Esophagus muscularis mucosa (tissue), 4 donors: ENCODE measurements around the gene MEAK7.

ENCODE experiments used
- EP300 ChIP-seq: sonication (generic); formaldehyde crosslinking; IDR thresholded peaks from one replicate; pipeline ENCODE4 v1.6.1; 2017; ENCODE audit warnings: antibody characterized with exemption
- POLR2A ChIP-seq: fragments of 450-650 bp; IDR thresholded peaks from one replicate; pipeline ENCODE4 v1.6.1; 2017; ENCODE audit warnings: antibody characterized with exemption, moderate library complexity, mild to moderate bottlenecking, low read depth
- POLR2AphosphoS5 ChIP-seq, 2 donors: sonication (generic); formaldehyde crosslinking; IDR thresholded peaks; one replicate each; pipeline ENCODE4 v1.6.1; 2017; ENCODE audit warnings: antibody characterized with exemption in 2 of 2
- TF ChIP-seq, protein P1 (sequence below), 3 experiments: fragments of 200-600 bp in 2 of 3; fragments of 450-650 bp in 1 of 3; sonication (generic) in 2 of 3; IDR thresholded peaks; one replicate each; pipeline ENCODE4 v1.5.1; 2017 to 2019; ENCODE audit warnings: antibody characterized with exemption in 3 of 3, mild to moderate bottlenecking in 2 of 3, moderate library complexity in 1 of 3

DNA sequence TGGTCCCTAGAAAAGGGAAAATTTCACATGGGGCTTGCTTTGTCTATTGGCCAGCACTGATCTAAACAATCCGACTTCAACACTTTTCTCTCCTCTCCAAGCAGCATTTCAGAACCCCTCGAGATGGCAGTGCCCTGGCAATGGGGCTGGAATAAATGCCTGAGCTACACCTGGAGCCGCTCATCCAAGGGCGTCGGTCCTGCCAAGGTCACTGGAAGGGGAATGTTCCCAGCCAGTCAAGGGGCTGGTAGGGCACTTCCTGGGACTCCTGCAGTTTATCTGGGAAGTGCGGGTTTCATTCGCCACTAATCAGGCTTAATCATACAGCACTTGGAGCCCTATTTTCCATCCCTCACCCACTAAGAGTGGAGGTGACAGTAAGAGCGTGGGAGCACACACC is 17.1 kb downstream of the MEAK7 start:
- TF ChIP-seq, protein P1, sequence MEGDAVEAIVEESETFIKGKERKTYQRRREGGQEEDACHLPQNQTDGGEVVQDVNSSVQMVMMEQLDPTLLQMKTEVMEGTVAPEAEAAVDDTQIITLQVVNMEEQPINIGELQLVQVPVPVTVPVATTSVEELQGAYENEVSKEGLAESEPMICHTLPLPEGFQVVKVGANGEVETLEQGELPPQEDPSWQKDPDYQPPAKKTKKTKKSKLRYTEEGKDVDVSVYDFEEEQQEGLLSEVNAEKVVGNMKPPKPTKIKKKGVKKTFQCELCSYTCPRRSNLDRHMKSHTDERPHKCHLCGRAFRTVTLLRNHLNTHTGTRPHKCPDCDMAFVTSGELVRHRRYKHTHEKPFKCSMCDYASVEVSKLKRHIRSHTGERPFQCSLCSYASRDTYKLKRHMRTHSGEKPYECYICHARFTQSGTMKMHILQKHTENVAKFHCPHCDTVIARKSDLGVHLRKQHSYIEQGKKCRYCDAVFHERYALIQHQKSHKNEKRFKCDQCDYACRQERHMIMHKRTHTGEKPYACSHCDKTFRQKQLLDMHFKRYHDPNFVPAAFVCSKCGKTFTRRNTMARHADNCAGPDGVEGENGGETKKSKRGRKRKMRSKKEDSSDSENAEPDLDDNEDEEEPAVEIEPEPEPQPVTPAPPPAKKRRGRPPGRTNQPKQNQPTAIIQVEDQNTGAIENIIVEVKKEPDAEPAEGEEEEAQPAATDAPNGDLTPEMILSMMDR (IDR thresholded peaks at IDR 0.05): no peak
- no peak for TF ChIP-seq POLR2A
- no peak for TF ChIP-seq POLR2AphosphoS5 (IDR thresholded peaks at IDR 0.05)
- no peak for TF ChIP-seq EP300
